WTC11 (cell line): ENCODE results near the gene RNASEL.

Source experiments
- CREM ChIP-seq: sonication (generic); formaldehyde crosslinking; IDR thresholded peaks from 2 replicates; pipeline ENCODE4 v1.8.1; 2022; ENCODE audit warnings: mild to moderate bottlenecking, missing genetic modification reagents, moderate library complexity
- JUN ChIP-seq: sonication (generic); formaldehyde crosslinking; IDR thresholded peaks from 2 replicates; pipeline ENCODE4 v1.8.0; 2023; ENCODE audit warnings: mild to moderate bottlenecking, missing genetic modification reagents
- TCF7 ChIP-seq: sonication (generic); formaldehyde crosslinking; IDR thresholded peaks from 2 replicates; pipeline ENCODE4 v1.8.0; 2022; ENCODE audit warnings: mild to moderate bottlenecking, low read depth, missing genetic modification reagents, moderate library complexity
- TF ChIP-seq, protein P1 (sequence below): sonication (generic); formaldehyde crosslinking; IDR thresholded peaks from 2 replicates; pipeline ENCODE4 v1.8.0; 2022; ENCODE audit warnings: mild to moderate bottlenecking, missing genetic modification reagents
- TF ChIP-seq, protein P2 (sequence below): fragments of 200-600 bp; IDR thresholded peaks from 2 replicates; pipeline ENCODE4 v1.8.0; 2022; ENCODE audit warnings: antibody characterized with exemption
- TF ChIP-seq, protein P3 (sequence below): sonication (generic); formaldehyde crosslinking; IDR thresholded peaks from 2 replicates; pipeline ENCODE4 v1.8.1; 2022; ENCODE audit warnings: mild to moderate bottlenecking, moderate library complexity, missing genetic modification reagents
- TF ChIP-seq, protein P4 (sequence below): fragments of 250-450 bp; sonication (Bioruptor Pico); IDR thresholded peaks from 2 replicates; pipeline ENCODE4 v2.1.2; 2022; ENCODE audit warnings: mild to moderate bottlenecking, moderate library complexity

DNA sequence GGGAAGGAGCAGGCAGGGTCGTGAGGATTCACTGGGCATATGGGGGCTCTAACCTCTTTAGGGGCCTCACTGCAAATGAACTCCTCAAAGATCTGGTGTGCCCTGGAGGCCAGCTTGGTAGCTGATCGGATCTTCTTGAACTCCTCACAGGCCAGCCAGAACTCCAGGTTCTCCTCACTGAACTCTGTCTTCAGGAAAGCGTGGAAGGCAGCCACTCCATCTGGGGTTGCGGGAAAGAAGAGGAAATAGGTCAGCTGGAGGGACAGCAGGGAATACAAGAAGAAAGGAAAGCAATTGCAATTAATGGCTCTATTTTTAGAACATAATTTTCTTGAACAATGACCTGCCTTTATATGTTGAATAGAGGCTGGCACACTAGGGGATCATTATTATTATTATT lies 12.9 kb upstream of the RNASEL start:
- TF ChIP-seq, protein P1, sequence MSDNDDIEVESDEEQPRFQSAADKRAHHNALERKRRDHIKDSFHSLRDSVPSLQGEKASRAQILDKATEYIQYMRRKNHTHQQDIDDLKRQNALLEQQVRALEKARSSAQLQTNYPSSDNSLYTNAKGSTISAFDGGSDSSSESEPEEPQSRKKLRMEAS (CRISPR knock-in tag): no peak
- TF ChIP-seq, protein P2, sequence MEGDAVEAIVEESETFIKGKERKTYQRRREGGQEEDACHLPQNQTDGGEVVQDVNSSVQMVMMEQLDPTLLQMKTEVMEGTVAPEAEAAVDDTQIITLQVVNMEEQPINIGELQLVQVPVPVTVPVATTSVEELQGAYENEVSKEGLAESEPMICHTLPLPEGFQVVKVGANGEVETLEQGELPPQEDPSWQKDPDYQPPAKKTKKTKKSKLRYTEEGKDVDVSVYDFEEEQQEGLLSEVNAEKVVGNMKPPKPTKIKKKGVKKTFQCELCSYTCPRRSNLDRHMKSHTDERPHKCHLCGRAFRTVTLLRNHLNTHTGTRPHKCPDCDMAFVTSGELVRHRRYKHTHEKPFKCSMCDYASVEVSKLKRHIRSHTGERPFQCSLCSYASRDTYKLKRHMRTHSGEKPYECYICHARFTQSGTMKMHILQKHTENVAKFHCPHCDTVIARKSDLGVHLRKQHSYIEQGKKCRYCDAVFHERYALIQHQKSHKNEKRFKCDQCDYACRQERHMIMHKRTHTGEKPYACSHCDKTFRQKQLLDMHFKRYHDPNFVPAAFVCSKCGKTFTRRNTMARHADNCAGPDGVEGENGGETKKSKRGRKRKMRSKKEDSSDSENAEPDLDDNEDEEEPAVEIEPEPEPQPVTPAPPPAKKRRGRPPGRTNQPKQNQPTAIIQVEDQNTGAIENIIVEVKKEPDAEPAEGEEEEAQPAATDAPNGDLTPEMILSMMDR: no peak
- TF ChIP-seq, protein P3, sequence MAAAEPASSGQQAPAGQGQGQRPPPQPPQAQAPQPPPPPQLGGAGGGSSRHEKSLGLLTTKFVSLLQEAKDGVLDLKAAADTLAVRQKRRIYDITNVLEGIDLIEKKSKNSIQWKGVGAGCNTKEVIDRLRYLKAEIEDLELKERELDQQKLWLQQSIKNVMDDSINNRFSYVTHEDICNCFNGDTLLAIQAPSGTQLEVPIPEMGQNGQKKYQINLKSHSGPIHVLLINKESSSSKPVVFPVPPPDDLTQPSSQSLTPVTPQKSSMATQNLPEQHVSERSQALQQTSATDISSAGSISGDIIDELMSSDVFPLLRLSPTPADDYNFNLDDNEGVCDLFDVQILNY (CRISPR knock-in tag): no peak
- TF ChIP-seq, protein P4, sequence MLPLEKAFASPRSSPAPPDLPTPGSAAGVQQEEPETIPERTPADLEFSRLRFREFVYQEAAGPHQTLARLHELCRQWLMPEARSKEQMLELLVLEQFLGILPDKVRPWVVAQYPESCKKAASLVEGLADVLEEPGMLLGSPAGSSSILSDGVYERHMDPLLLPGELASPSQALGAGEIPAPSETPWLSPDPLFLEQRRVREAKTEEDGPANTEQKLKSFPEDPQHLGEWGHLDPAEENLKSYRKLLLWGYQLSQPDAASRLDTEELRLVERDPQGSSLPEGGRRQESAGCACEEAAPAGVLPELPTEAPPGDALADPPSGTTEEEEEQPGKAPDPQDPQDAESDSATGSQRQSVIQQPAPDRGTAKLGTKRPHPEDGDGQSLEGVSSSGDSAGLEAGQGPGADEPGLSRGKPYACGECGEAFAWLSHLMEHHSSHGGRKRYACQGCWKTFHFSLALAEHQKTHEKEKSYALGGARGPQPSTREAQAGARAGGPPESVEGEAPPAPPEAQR (CRISPR knock-in tag): no peak
- no peak for TF ChIP-seq CREM (CRISPR knock-in tag)
- no peak for TF ChIP-seq JUN
- no peak for TF ChIP-seq TCF7 (CRISPR knock-in tag)
